Fibroblast of skin of abdomen (primary cell): Measurements from ENCODE around the gene DHODH. TPM values are rescaled to one million over a fixed set of nuclear protein-coding genes. Genes with fewer than 3 reads are reported as not detected.
A peak's percentile ranks its signal among the peaks of the same experiment; 100 is the strongest.
"Not testable (repeated sequence)": the region's sequence is repeated elsewhere in the genome, so short reads cannot be mapped to it uniquely, and the experiment has no call there.

Source experiments
- DNase-seq: peaks from one replicate; pipeline ENCODE4 v3.0.0-alpha.2; 2013
- polyA plus RNA-seq, 2 experiments: library from polyadenylated mRNA; unstranded; fragments of 120-200 nt; gene quantifications; one replicate each; pipeline ENCODE4 v1.2.1, GENCODE V29; 2013; ENCODE audit not compliant: insufficient read length in 2 of 2

DHODH gene
- polyA plus RNA-seq (2013, experiment 1 of 2; ENCODE audit: insufficient read length) = 8.1 TPM
- 8.3 TPM for polyA plus RNA-seq (2013, experiment 2 of 2; ENCODE audit: insufficient read length)

DNA sequence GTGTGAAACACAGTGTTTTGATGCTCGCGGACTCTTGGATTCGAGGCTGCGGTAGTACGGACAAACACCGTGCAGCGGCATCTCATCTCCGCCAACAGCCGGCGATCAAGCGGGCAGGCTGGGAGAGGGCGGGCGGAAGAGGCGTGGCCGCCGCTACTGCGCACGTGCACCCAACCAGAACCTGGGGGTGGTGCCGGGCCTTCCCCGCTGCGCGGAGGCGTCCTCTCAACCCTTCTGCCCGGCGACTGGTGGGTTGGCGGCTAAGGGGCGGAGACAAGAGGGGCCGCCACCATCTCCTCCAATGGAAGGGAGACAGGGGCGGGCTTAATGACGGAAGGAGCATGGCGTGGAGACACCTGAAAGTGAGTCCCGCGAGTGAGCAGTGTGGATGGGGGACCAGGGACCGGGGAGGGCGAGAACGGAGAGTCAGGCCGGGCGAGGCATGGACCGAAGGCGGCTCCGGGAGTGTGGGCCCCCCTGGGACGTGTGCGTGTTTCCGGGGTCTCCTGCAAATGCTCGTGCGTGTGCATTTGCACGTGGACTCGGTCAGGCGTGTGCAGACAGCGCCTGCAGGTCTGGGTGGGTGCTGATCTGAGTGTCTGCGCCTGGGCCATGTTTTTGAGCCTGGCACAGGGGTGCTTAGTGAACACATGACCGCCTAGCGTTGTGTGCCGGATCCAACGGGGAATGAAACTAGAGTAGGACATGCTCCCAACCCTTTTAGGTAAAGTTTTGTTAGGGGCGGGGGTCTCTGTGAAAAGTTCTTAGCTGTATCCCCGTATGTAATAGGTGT is at the start of gene DHODH:
DHODH (plus strand) TSS at position 321 of the 793 bp plus-strand sequence; CDS start at position 342, 21 bp downstream.
- DNase-seq = peak; percentile 98

DNA sequence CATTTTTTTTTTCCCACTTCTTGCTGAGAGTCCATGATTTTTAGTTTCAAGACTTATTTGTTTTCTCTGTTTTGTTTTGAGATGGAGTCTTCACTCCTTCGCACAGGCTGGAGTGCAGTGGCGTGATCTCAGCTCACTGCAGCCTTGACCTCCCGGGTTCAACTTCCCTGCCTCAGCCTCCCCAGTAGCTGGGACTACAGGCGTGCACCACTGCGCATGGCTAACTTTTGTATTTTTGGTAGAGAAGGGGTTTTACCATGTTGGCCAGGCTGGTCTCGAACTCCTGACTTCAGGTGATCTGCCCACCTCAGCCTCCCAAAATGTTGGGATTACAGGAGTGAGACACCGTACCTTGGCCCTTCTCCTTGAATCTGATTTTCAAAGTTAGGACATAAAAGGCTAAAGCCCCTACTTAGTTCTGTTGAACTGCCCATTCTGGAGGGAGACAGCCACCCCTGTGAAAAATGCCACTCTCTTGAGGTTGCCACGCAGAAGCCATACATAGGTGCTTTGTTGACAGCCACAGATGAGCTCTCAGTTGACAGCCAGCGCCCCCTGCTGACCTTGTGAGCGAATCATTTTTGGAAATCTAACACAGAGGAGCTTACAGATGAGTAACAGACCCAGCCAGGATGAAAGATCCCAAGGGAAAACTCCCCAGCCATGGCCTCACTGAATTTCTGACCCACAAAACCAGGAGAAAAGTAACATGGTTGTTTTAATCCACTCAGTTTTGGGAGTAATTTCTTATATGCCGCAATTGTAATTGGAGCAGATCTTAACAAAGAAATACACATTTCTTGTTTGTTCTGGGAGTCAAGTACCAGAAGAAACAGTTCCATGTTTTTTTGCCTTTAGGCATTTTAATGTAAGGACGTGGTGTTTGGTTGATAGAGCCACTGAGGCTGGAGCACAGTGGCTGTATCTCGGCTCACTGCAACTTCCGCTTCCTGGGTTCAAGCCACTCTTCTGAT is 47.2 kb upstream of the DHODH start:
- DNase-seq = peak; percentile 86

DNA sequence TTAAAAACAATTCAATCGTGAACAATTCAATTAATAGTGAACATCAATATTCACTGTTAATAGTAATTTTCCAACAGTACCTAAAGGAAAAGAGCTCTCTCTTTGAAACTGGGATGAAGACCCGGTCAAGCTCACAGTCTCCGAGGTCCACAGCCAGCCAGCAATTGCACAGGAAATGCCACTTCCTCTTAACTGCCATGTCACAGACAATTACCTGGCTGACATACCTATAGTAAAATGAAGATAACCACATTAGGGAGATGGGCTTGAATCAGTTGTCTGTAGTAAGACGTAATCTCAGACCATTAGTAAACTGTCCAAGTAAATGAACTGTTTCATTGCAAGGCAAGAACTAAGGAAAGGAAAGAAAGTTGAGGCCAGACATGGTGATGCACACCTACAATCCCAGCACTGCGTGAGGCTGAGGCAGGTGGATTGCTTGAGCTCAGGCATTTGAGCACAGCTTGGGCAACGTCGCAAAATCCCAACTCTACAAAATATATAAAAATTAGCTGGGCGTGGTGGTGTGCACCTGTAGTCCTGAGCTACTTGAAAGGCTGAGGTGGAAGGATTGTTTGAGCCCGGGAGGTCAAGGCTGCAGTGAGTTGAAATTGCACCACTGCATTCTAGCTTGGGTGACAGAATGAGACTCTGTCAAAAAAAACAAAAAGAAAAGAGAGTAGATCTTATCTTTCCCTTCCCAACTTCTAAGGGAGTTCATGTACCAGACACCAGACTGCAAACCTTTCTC is 45.2 kb upstream of the DHODH start:
- no peak for DNase-seq

DNA sequence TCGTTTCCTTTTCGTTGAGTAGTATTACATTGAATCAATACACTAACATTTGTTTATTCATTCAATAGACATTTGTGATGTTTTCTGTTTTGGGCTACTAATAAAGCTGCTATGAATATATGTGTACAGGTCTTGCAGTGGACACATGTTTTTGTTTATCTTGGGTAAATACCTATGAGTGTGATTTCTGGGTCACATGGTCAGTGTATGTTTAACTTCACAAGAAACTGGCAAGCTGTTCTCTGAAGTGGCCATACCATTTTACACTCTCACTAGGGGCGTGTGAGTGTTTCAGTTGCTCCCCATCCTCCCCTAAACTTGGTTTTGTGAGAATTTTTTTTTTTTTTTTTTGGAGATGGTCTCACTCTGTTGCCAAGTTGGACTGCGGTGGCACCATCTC is 43.3 kb upstream of the DHODH start:
- DNase-seq = no peak

DNA sequence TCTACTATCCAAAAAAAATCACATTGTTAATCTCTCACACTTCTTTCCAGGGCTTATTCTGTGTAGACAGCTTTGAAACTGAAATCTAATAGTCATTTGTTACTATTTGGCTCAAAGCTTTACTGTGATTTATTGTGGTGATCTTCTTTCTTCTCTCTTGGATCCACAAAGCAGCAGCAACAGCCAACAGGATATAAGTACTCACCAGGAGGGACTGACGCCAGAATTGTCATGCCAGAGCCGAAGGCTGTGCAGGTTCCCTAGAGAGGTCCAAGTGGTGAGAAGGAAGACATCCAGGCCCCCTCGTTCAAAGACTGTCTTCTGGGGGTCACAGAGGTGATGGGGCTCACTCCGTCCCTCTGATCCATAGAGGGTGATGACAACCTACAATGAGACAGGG is 41.6 kb upstream of the DHODH start:
- DNase-seq = no peak

DNA sequence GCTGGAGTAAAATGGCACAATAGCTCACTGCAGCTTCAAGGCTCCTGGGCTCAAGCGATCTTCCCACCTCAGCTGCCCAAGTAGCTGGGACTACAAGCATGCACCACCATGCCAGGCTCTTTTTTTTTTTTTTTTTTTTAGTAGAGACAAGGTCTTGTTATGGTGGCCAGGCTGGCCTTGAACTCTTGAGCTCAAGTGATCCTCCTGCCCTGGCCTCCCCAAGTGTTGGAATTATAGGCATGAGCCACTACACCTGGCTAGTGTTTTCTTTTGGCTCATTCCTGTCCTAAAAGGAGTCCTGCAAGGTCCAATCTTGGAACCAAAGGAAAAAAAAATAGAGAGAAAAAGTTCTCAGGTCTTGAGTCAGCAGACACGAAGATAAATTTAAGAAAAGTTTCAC is 39.2 kb upstream of the DHODH start:
- DNase-seq = no peak

DNA sequence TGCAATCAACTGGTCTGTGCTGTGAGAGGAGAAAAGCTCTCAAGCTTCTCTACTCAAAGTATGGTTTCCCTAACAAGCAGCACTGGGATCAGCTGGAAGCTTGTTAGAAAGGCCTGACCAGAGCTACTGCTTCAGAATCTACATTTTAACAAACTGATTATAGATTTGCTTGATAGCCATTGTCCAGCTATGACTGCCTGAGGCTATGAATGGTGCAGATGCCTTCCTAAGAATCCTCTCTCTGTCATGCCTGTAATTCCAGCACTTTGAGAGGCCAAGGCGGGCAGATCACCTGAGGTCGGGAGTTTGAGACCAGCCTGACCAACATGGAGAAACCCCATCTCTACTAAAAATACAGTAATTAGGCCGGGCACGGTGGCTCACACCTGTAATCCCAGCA is 37.0 kb upstream of the DHODH start:
- DNase-seq = no peak

DNA sequence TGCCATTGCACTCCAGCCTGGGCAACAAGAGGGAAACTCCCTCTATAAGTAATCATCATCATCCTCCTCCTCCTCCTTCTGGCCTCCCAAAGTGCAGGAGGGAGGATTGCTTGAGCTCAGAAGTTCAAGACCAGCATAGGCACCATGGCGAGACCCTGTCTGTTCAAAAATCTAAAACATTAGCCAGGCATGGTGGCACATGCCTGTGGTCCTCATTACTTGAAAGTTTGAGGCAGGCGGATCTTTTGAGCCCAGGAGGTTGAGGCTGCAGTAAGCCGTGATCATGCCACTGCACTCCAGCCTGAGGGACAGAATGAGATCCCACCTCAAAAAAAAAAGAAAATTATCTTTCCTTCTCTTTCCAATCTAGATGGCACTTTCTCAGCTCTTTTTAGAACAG is 36.2 kb upstream of the DHODH start:
- no peak for DNase-seq

DNA sequence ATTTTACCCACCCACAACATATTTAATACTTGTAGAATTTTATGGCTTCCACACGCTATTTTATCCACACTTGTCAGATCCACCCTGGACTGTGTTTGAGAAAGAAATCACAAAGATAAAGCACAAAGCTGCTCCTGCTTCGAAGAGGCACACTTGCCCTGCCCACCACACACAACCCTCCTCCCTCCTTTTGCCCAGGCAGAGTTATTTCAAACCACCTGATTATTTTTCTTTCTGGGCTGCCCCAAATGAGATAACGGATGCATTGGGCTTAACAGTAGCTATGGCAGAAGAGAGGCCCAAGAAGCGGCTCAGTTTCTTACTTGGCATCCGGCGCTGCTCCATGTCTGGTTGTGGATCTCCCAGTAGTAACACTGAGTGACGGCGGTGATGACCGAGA is 35.5 kb upstream of the DHODH start:
- no peak for DNase-seq

DNA sequence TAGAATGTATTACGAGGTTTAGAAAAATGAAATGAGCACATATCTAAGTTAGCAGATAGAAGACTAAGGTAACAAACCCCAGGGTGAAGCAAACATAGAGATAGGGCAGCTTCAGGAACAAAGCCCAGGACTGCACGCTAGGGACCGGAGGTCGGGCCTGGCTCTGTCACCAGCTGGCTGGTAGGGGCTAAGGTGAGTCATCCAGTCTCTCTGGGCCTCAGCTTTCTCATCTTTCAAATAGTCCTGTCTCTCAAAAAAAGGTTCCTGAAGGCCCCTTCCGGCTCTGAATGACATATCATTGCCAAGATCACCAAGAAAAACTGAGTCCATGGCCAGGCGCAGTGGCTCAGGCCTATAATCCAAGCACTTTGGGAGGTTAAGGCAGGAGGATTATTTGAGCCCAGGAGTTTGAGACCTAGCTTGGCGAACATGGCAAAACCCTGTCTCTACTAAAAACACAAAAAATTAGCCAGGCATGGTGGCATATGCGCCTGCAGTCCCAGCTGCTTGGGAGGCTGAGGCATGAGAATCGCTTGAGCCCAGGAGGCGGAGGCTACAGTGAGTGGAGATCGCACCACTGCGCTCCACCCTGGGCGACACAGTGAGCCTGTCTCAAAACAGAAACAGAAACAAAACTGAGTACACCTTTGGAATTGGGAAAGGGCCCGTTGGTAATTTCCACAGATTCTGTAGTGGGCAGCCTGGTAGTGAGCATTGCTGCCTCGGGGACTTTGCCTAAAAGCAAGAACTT is 34.3 kb upstream of the DHODH start:
- DNase-seq = no peak

DNA sequence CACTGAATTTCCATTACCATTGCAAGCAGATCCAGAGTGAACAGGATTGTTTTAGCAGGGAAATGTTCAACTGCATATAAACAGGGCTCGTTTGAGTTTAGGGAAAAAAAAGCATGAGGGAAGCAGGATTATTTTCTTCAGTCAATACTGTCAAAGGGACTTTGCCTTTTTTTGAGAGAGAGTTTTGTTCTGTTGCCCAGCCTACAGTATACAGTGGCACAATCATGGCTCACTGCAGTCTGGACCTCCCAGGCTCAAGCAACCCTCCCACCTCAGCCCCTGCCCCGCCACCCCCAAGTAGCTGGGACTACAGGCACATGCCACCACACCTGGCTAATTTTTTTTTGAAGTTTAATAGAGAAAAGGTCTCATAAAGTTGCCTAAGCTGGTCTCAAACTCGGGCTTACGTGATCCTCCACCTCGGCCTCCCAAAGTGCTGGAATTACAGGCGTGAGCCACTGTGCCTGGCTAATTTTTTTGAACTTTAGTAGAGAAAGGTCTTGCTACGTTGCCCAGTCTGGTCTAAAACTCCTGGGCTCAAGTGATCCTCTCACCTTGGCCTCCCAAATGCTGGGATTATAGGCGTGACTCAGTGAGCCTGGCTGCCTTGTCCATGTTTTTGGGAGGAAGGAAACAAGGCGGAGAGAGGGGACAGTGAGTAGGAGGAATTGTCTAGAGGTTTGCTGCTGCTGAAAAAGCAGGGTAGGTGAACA is 23.1 kb upstream of the DHODH start:
- DNase-seq = no peak

DNA sequence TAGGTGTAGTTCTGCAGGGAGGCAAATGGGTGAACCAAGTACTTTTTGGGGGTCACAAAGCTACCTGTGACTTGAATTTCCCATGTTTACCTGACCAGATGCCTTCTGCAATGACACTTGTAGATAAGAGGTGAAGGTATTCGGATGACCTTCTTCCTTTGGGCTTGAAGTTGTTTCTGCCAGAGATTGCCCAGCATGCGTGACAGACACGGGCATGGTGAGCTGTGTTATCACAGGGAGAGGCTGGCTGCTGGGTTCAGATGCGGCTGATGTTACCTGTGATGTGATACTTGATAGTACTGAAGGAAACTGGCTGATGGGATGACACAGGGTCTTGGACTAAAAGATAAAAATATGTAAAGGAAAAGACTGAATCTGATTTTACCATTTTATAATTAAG is 22.4 kb upstream of the DHODH start:
- DNase-seq = no peak

DNA sequence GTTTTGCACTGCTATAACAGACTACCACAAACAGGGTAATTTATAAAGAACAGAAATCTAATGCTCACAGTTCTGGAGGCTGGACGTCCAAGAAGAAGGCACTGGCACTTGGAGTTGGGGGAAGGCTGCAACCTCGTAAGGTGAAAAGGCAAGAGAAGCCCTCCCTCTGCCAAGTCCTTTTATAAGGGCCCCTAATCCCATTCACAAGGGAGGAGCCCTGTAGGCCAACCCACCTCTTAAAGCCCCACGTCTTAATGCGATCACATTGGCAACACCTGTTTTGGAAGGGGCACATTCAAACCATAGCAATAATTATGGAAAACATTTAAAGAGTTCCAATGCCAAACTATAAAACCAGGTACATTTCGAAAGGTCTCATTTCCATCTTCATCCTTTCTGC is 13.5 kb upstream of the DHODH start:
- DNase-seq = no peak

DNA sequence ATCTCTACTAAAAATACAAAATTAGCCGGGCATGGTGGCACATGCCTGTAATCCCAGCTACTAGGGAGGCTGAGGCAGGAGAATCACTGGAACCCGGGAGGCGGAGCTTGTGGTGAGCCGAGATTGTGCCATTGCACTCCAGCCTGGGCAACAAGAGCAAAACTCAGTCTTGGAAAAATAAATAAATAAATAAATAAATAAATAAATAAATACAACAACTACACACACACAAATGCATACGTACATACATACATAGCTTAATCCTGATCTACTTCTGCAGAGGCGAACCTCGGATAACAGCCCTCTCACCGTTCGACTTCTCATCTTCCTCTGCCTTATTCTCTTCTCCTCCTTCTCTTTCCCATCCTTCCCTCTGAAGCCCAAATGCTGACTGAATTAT is 11.0 kb upstream of the DHODH start:
- DNase-seq = not testable (repeated sequence)

DNA sequence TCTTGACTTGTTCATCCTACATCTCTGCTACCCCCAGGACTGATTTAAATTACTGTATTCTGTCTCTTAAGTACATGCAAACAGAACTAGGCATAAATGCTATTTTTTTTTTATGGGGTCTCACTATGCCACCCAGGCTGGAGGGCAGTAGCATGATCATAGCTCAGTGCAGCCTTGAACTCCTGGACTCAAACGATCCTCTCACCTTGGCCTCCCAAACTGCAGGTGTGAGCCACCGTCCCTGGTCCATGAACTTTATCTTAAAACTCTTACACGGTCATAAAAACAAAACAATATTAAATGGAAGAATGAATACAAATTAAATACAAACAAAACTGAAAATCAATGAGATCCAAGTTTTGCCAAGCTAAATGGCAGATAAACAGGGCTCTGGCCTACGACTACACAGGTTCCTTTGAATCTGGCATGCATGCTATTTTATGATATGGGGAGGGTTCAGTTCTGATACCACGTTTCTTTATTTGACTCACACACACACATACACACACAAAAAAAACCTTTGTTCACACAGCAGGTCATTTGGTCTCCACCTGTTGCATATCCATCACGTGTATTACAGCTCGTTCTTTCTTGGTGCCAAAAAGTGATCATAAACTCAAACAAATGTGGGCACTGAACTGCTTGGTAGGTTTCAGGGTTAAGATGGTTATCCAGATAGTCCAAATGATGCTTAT is 7.2 kb upstream of the DHODH start:
- DNase-seq = no peak

DNA sequence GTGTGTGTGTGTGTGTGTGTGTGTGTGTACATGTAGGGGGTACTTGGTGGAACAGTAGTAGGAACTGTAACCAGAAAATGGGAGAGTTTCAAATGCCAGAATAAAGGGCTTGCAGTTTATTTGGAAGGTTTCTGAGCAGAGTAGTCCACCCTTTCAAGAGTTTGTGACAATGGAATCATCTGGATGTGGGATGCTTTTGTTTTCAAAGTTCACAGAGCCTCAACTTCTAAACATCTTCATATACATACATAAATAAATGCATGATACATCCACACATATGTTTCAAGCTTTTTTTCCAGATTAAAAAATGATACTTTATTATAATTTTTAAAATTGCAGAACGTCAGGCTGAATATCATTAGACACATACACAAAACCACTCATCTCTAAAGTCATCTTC is 5.9 kb upstream of the DHODH start:
- no peak for DNase-seq

DNA sequence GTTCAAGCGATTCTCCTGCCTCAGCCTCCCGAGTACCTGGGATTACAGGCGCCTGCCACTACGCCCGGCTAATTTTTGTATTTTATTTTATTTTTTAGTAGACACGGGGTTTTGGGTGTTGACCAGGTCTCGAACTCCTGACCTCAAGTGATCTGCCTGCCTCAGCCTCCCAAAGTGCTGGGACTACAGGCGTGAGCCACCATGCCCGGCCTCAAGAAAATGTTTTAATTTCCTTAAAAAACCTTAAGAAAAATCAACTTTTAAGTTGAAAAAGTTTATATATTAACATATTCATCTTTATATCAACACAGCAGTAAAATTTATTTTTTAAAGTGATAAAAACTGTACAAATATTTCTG is 500 bp upstream of the DHODH start:
- DNase-seq = not testable (repeated sequence)

DNA sequence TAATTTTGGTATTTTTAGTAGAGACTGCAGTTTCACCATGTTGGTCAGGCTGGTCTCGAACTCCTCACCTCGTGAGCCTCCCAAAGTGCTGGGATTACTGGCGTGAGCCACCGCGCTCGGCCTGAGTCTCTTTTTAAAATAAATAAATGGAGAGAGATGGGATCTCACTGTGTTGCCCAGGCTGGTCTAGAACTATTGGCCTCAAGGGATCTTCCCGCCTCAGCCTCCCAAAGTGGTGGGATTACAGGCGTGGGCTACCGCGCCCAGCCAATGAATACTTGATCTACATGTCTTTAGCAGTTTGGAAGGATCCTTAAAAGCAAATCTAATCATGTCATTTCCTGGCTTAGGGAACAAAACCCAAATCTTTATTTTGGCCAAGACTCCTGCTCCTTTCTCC is 1.2 kb downstream of the DHODH start:
- DNase-seq = no peak

DNA sequence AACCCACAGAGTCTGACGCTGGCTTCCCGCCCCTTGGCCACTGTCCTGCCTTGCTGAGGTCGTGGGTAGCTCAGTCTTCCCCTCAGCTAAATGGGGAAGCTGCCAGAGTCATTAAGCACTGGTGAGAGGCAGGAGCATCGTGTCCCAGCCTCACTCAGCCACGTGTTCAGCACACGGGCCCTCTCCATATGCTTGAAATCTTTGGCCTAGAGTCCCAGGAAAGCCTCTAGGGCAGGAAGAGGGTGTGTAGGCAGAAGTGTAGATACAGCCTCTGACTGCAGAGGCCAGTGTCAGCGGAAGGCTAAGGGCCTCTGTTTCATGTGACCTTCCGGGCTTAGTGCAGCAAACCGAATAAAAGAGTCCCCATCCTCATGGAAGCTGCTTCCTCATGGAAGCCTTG is 4.1 kb downstream of the DHODH start:
- DNase-seq = no peak

DNA sequence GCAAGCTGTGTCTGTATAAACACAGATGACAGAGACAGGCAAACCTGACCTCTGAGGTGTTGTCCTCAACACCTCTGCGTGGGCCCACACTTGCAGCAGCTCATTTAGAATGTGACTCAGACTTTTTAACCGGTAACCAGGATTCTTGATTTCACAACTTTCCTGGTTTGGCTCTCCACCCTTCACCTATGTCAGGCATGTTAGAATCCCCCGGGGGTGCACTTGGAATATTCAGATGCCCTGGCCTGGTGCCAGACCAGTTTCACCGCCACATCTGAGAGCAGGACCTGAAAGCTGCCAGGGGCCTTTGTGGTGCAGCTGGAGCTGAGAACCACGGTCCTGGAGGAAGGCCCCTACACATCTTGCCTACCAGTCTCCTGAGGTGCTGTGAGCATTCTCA is 4.8 kb downstream of the DHODH start:
- DNase-seq = peak; percentile 10
